ENCODE data around the gene ITGA11.

Gene ITGA11

GRCh38 chr15:68373028-68373427 lies 58.9 kb downstream of the ITGA11 start:
- DNase-seq (ENCODE audit: low spot score): no peak

- no peak for DNase-seq (ENCODE audit: low spot score)
These were observed 59.6 kb downstream of the ITGA11 start for GRCh38 chr15:68372291-68372811.

DNA sequence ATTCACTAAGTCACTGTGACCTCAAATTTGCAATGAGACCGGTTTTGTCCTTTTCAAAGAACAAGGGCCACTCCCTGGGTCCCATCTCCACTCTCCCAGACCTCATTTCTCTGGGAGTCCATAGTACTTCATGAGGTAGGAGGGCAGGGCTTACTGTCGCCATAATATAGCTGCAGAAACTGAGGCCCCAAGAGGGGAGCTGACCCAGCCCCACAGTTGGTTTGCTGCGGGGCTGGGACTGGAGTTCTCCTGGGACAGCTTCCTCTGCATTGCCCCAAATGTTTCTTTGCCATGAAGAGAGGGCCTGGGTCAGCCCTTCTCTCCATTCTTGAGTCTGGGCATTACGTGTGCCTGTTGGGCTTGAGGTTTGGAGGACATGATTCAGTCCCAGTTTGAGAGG lies 60.1 kb downstream of the ITGA11 start:
- no peak for DNase-seq (ENCODE audit: low spot score)

GRCh38 chr15:68371160-68371559 lies 60.8 kb downstream of the ITGA11 start:
- no peak for DNase-seq (ENCODE audit: low spot score)

GRCh38 chr15:68370768-68371151 lies 61.2 kb downstream of the ITGA11 start:
- DNase-seq (ENCODE audit: low spot score): no peak

DNA sequence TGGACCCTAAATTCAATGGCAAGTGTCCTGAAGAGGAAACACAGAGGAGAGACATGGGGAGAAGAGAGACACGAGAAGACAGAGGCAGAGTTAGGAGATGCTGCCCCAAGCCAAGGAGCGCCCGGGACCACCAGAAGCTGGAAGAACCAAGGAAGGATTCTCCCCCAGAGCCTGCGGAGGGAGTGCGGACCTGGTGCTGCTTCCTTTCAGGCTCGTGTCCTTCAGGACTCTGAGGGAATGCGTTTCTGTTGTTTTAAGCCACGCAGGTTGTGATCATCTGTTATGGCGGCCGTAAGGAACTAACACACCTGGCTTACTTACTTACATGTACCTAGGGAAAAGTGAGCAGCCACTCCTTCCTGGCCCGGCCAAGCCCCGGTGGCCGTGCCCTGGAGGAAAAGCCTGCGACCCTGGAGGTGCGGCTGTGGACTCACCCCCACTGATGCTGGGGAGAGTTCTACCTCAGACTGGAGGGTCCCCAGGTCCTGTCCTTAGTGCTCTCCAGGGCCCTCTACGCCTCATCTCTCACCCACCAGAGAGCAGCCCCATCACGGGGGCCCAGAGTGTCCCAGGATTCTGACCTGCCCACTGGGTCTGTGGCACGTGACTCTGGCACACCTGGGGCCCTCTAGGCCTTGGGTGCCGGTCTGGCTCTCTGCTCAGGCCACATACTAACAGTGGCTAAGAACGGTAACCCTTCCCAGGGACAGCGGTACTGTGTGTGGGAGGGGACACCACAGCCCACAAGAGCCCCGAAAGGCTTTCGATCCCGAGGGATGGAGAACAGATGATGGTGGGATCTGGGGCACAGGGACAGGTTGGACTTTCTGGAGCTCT lies 61.8 kb downstream of the ITGA11 start:
- no peak for DNase-seq (ENCODE audit: low spot score)

GRCh38 chr15:68368731-68369435 lies 63.1 kb downstream of the ITGA11 start:
- DNase-seq (ENCODE audit: low spot score): no peak

GRCh38 chr15:68367992-68368391 lies 64.0 kb downstream of the ITGA11 start:
- no peak for DNase-seq (ENCODE audit: low spot score)

DNA sequence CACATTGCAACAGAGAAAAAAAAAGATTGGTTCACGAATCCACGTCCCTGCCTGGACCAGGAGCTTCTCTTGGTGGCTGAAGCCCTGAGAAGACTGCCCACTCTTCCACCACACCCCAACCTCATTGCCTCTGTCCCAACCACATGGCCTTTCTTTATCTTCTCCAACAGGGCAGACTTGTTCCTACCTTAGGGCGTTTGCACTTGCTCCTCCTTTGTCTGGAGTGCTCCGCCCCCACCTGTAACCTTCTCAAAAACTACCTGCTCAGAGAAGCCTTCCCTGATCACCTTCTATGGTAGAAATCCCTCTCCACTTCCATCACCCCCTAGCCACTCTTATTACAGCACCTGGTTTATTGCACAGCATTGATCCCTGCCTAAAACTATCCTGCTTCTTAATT lies 64.7 kb downstream of the ITGA11 start:
- DNase-seq (ENCODE audit: low spot score): no peak

DNA sequence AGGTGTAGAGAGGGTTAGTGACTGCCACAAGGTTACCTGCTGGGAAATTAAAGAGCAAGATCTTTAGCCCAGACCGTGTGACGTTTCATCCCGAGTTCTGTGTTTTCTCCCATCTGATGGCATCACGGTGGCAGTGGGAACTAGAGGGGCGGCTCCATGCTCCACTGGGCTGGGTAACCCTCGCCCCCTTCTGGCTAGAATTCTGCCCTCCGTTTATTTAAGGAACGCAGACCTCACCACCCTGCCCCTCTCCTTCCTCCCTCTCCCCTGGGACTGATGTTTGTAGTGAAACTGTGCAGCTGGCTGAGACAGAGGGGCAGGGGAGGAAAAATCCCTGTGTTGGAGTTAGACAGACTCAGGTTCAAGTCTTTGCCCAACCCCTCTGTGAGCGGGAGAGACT lies 65.6 kb downstream of the ITGA11 start:
- no peak for DNase-seq (ENCODE audit: low spot score)

- no peak for DNase-seq (ENCODE audit: low spot score)
These were observed 66.2 kb downstream of the ITGA11 start for GRCh38 chr15:68365770-68366169.

DNA sequence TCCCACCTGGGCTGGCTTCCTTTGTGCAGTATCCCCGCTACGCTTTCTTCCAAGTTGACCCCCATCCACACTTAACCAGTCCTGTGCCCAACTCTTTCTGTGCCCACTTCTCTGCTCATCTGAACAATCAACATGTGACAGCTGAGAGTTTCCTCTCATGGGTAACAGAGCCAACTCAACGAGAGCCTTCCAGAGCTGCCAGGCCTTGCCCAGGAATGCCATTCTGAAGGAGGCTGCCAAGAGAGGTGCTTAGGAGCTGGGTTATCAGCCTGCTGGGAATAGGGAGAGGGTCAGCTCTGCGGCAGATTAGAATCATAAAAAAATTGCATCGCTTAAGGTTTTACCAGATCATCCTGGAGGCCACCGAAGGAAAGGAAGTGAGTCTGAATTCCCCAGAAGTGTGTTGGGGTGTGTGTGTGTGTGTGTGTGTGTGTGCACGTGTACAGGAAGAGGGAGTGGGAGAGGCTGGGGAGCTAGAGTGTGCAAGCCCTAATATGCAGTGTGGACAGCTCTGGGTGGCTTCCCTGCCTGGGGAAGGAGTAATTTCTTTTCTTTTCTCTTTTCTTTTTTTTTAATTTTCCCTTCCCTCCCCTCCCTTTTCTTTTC lies 66.7 kb downstream of the ITGA11 start:
- no peak for DNase-seq (ENCODE audit: low spot score)

- no peak for DNase-seq (ENCODE audit: low spot score)
These were observed 67.3 kb downstream of the ITGA11 start for GRCh38 chr15:68364660-68365035.

DNA sequence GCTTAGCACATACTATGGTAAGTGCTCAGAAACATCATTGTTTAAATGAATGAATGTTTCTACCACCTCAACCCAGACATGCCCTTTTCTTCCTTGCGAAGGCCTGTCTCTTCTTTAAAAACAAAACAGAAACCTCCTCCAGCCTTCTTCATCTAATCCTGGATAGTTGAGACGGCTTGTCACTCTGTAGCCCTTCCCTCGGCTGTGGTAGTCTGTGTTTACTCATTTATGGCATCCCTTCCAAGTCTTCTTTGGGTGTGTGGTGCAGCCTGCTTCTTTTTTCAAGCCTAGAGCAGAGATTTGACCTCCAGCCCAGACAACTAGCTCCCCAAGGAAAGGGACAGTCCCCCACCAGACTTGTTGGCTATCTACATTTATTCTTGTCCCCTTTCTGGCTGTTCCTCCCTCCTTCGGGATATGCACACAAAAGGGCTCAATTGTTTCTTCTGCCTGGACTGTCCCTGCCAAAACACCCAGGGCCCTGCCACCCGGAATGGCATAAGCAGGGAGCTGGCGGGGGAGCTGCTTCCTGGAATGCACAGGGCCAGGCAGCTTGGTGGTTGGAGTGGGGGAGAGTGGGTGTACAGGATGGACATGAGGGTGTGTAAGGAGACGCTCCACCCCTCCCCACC lies 67.8 kb downstream of the ITGA11 start:
- no peak for DNase-seq (ENCODE audit: low spot score)

DNA sequence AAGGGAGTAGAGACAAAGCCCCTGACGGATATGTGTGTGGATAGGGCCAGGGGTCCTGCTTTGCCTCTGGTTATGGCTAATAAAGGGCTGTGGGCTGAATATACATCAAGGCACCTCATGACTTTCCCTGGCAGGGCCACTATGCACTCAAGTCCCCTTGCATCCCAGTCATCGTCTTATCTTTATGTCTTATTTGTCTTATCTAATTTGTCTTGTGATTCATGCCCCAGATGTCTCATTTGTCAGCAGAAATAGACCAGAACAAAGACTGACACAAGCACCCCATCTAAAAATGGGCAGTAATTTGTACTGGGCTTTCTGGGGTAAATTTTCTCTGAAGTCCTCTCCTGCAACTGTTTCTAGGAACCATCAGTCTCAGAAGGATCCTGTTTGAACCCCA lies 68.6 kb downstream of the ITGA11 start:
- no peak for DNase-seq (ENCODE audit: low spot score)

DNA sequence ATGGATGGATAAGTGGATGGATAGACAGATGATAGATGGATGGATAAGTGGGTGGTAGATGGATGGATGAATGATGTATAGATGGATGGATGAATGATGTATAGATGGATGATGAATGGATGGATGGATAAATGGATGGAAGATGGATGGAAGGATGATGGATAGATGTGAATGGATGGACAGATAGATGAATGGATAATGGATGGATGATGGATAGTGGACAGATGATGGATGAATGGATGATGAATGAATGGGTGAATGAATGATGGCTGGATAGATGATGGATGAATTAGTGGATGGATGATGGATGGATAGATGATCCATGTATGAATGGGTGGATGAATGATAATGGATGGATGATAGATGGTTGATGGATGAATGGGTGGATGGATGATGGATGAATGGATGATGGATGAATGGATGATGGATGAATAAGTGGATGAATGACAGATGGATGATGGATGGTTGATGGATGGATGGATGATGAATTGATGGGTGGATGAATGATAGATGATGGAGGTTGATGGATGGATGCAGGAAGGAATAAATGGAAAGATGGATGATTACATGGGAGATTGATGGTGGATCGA lies 69.3 kb downstream of the ITGA11 start:
- DNase-seq (ENCODE audit: low spot score): no peak

- no peak for DNase-seq (ENCODE audit: low spot score)
These were observed 71.2 kb downstream of the ITGA11 start for GRCh38 chr15:68360721-68361120.

GRCh38 chr15:68356778-68357177 lies 75.2 kb downstream of the ITGA11 start:
- no peak for DNase-seq (ENCODE audit: low spot score)

GRCh38 chr15:68354923-68355322 lies 77.0 kb downstream of the ITGA11 start:
- no peak for DNase-seq (ENCODE audit: low spot score)

DNA sequence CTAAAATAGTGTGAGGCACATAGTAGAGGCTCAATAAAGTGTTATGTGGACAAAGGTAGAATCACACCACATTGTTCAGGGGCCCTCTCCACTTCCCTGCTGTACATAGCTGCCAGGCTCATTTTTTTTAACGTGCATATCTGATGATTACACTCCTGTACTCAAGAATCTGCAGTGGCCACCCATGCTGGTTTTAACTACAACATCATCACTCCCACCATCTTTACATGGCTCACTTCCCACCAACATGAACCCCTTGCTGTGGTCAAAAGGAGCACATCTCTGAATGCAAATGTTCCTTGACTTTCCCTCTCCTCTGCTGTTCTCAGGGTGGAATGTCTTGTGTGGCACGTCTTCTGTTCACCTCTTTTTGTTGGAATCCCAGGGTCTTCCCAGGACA lies 77.7 kb downstream of the ITGA11 start:
- DNase-seq (ENCODE audit: low spot score): no peak

GRCh38 chr15:68353421-68354135 lies 78.4 kb downstream of the ITGA11 start:
- no peak for DNase-seq (ENCODE audit: low spot score)

Measured in CD4-positive, alpha-beta T cell treated with Interleukin-15 for 4 hours (primary cell).